Hematopoietic multipotent progenitor cell treated with erythropoietin and hydrocortisone succinate and interleukin-3 and kit ligand, for 15 days (in vitro differentiated cells): Measurements from ENCODE around the gene EXOSC3.

Source experiments
- DNase-seq: peaks from one replicate; pipeline ENCODE4 v3.0.0-alpha.2; 2015; ENCODE audit warnings: low spot score

The EXOSC3 gene

DNA sequence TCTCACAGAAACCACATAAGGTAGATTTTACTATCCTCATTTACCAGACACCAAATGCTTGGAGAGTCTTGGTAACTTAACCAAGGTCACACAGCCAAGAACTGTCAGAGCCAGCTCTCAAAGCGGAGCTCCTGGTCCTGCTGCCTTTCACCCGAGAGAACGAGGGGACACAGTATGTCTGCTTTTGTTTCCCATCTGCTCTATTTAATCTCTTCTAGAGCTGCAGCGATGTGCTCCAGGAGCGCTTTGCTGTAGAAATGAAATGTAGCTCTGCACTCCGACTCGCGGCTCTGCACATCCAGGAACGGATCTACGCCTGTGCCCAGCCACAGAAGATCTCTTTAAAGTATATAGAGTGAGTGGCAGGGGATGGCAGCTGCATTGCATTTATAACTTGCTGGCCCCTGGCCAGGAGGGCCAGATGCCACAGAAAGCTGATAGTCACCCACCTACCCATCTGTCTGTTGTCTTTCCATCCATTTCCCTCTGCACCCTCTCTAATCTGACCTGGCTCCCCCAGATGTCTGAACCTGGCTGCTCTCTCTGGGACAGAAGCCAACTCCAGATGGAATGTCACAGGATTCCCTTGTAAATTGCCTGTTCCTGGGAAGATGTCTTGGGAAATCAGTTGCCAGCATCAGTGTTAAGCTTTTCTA lies 52.6 kb downstream of the EXOSC3 start:
- no peak for DNase-seq

DNA sequence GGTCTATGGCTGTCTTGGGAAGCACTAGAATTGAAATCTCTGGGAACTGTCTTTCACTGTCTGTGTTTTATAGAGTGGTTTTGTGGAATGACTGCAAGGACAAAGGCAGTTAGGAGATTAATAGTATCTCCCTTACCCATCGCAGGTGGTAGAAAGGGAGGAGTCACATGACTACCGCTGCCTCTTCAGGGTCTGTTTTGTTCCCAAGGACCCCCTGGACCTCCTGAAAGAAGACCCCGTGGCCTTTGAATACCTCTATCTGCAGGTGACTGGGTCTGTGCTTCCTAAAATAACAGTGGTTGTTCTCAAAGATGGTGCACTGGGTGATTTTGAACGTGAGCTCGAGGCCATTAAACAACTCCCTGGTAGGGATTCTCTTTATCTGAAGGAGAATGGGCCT lies 54.0 kb downstream of the EXOSC3 start:
- no peak for DNase-seq

DNA sequence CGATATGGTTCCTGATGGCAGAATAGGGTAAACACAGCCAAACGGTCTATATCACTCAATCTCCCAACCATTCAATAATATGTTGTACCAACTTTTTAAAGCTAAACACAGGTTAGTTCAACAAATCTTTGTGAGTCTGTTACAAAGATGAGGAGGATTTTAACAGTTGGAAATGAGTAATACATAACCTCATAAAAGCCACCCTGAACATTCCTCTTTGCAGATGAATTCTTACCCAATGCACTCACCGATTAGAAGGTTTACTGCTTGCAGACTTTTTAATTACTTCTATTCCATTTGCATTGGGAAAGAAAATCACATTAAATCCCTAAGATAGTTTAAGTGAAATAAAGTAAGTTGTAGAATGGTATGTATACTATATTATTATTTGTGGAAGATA lies 54.6 kb downstream of the EXOSC3 start:
- DNase-seq: no peak
